ENCODE data around the gene FAM120AOS. TPM values are rescaled to one million over a fixed set of nuclear protein-coding genes. Genes with fewer than 3 reads are reported as not detected.

FAM120AOS gene
- total RNA-seq, 1 donor from 2014 or later = 52.0 TPM

GRCh38 chr9:93464876-93465275, 11.5 kb upstream of the FAM120AOS start:
- TF ChIP-seq CTCF (conservative IDR thresholded peaks at IDR 0.05) = no peak
- DNase-seq (ENCODE audit: low read depth, low spot score) = no peak
- no peak overlapping the region for H3K4me3 Mint-ChIP-seq
- no peak overlapping the region for H3K27ac Mint-ChIP-seq (ENCODE audit: unreplicated experiment)
- H3K4me1 Mint-ChIP-seq = peaks cover 57% of the 10 kb centered on the region
- no peaks in the 10 kb centered on the region for H3K27me3 Mint-ChIP-seq (ENCODE audit: low read depth)
- no peaks in the 10 kb centered on the region for H3K9me3 Mint-ChIP-seq
- no peaks in the 10 kb centered on the region for H3K36me3 Mint-ChIP-seq (ENCODE audit: low read depth)

GRCh38 chr9:93464395-93464794, 11.0 kb upstream of the FAM120AOS start:
- H3K27me3 Mint-ChIP-seq (ENCODE audit: low read depth) = no peaks in the 10 kb centered on the region

GRCh38 chr9:93463638-93464248, 10.4 kb upstream of the FAM120AOS start:
- no peaks in the 10 kb centered on the region for H3K36me3 Mint-ChIP-seq (ENCODE audit: low read depth)
- DNase-seq (ENCODE audit: low read depth, low spot score) = no peak
- no peaks in the 10 kb centered on the region for H3K27me3 Mint-ChIP-seq (ENCODE audit: low read depth)
- H3K4me3 Mint-ChIP-seq = no peak overlapping the region
- no peaks in the 10 kb centered on the region for H3K9me3 Mint-ChIP-seq
- no peak overlapping the region for H3K27ac Mint-ChIP-seq (ENCODE audit: unreplicated experiment)
- no peak for TF ChIP-seq CTCF (conservative IDR thresholded peaks at IDR 0.05)
- H3K4me1 Mint-ChIP-seq = peaks cover 63% of the 10 kb centered on the region

More at GRCh38 chr9:93464395-93464794, 11.0 kb upstream of the FAM120AOS start:
- Mint-ChIP-seq H3K27ac (ENCODE audit: unreplicated experiment) (peak overlapping the region; percentile 23), H3K9me3 (no peaks in the 10 kb centered on the region), H3K4me3 (no peak overlapping the region), H3K36me3 (ENCODE audit: low read depth) (no peaks in the 10 kb centered on the region), H3K4me1 (peaks cover 62% of the 10 kb centered on the region)
- TF ChIP-seq CTCF (conservative IDR thresholded peaks at IDR 0.05) = no peak
- DNase-seq (ENCODE audit: low read depth, low spot score) = no peak

- Mint-ChIP-seq H3K27me3 (ENCODE audit: low read depth) (no peaks in the 10 kb centered on the region), H3K9me3 (no peaks in the 10 kb centered on the region), H3K36me3 (ENCODE audit: low read depth) (no peaks in the 10 kb centered on the region), H3K4me3 (no peak overlapping the region), H3K4me1 (peaks cover 50% of the 10 kb centered on the region), H3K27ac (ENCODE audit: unreplicated experiment) (no peak overlapping the region)
- DNase-seq (ENCODE audit: low read depth, low spot score) = no peak
- TF ChIP-seq CTCF (conservative IDR thresholded peaks at IDR 0.05) = no peak
Measured at GRCh38 chr9:93461821-93462220, 8.4 kb upstream of the FAM120AOS start.

GRCh38 chr9:93461414-93461743, 8.0 kb upstream of the FAM120AOS start:
- H3K9me3 Mint-ChIP-seq = no peaks in the 10 kb centered on the region
- H3K27ac Mint-ChIP-seq (ENCODE audit: unreplicated experiment) = no peak overlapping the region
- TF ChIP-seq CTCF (conservative IDR thresholded peaks at IDR 0.05) = no peak
- no peak overlapping the region for H3K4me3 Mint-ChIP-seq
- no peaks in the 10 kb centered on the region for H3K27me3 Mint-ChIP-seq (ENCODE audit: low read depth)
- no peak for DNase-seq (ENCODE audit: low read depth, low spot score)
- H3K4me1 Mint-ChIP-seq = peaks cover 47% of the 10 kb centered on the region
- H3K36me3 Mint-ChIP-seq (ENCODE audit: low read depth) = no peaks in the 10 kb centered on the region
